Sigmoid colon (tissue), 7 donors: ENCODE results near the gene AADACL2. TPM values are rescaled to one million over a fixed set of nuclear protein-coding genes. Genes with fewer than 3 reads are reported as not detected.

ENCODE experiments used
- DNase-seq: peaks from one replicate; pipeline ENCODE4 v3.0.0-alpha.2; 2019
- H3K27ac ChIP-seq, 4 donors: fragments of 200-600 bp; sonication (generic); one replicate each; pipeline ENCODE4 v1.5.1; 2016 to 2019; ENCODE audit warnings: mild to moderate bottlenecking in 1 of 4
- H3K27me3 ChIP-seq, 3 donors: fragments of 200-600 bp; sonication (generic); one replicate each; pipeline ENCODE4 v1.5.1; 2019; ENCODE audit warnings: mild to moderate bottlenecking in 1 of 3
- H3K36me3 ChIP-seq, 4 donors: fragments of 200-600 bp; sonication (generic); one replicate each; pipeline ENCODE4 v1.5.1; 2016 to 2019
- H3K4me1 ChIP-seq, 4 donors: fragments of 200-600 bp; sonication (generic); one replicate each; pipeline ENCODE4 v1.5.1; 2017 to 2019
- H3K4me3 ChIP-seq, 4 donors: fragments of 200-600 bp; sonication (generic); one replicate each; pipeline ENCODE4 v1.5.1; 2017 to 2019; ENCODE audit warnings: mild to moderate bottlenecking in 2 of 4, moderate library complexity in 1 of 4
- H3K9me3 ChIP-seq, 4 donors: fragments of 200-600 bp in 3 of 4; sonication (generic) in 3 of 4; one replicate each; pipeline versions ENCODE4 v1.5.1 to v1.6.1; 2013 to 2019
- CTCF ChIP-seq, 4 experiments: fragments of 450-650 bp in 3 of 4; fragments of 200-600 bp in 1 of 4; IDR thresholded peaks; one replicate each; pipeline ENCODE4 v1.5.1; 2016 to 2019; ENCODE audit warnings: antibody characterized with exemption in 4 of 4, mild to moderate bottlenecking in 3 of 4, moderate library complexity in 2 of 4
- EP300 ChIP-seq, 4 donors: sonication (generic); formaldehyde crosslinking; IDR thresholded peaks; one replicate each; pipeline ENCODE4 v1.6.1; 2017; ENCODE audit warnings: antibody characterized with exemption in 4 of 4
- POLR2A ChIP-seq, 2 donors: fragments of 450-650 bp; IDR thresholded peaks; one replicate each; pipeline ENCODE4 v1.6.1; 2016; ENCODE audit warnings: antibody characterized with exemption in 2 of 2, mild to moderate bottlenecking in 2 of 2, moderate library complexity in 2 of 2
- POLR2AphosphoS5 ChIP-seq, 4 donors: sonication (generic); formaldehyde crosslinking; IDR thresholded peaks; one replicate each; pipeline ENCODE4 v1.6.1; 2017; ENCODE audit warnings: antibody characterized with exemption in 4 of 4
- WGBS, 2 donors: extraction: QIAGEN DNeasy Blood & Tissue Kit; methylation state at CpG; one replicate each; pipeline ENCODE4 v1.1.7; 2013; 5-methylcytosine and 5-hydroxymethylcytosine counted together
- intact Hi-C: fragments of 100-400 bp; cut with DNase I; formaldehyde crosslinking; loops from one replicate; pipeline ENCODE4 v1.15.1; 2023
- polyA plus RNA-seq, 3 donors: library from polyadenylated mRNA; stranded (reverse); fragments of 200-250 nt; gene quantifications; one replicate each; pipeline ENCODE4 v1.2.3, GENCODE V29; 2013
- total RNA-seq, 4 donors: library from RNA; depleted of rRNA; stranded (reverse); fragments of >200 nt; gene quantifications; one replicate each; pipeline ENCODE4 v1.1.0, GENCODE V29; 2016
- donor health status: healthy with polysubstance abuse.
- donor health status: Bipolar disorder and iron deficiency.
- donor health status: healthy.

AADACL2 gene
- total and polyA plus RNA-seq, 7 donors: 0.03 TPM; not detected in 6

DNA sequence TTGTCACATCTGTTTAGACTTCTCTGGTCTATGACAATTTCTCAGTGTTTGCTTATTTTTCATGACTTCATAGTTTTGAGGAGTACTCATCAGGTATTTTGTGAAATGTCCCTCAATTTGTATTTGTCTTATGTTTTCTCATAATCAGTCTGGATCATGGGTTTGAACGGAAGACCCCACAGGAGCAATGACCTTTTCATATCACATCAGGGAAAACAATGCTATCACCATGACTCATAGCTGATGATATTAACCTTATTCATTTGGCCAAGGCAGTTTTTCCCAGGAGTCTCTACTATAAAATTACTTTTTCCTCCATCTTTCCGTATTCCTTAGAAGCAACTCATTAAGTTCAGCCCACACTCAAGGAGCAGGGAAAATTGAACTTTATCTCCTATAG is 32.7 kb downstream of the AADACL2 start:
- no peaks in the 10 kb centered on the region for H3K9me3 ChIP-seq
- H3K4me3 ChIP-seq: no peak overlapping the region
- intact Hi-C loops: no loop called here
- no peak overlapping the region for H3K27ac ChIP-seq
- H3K4me1 ChIP-seq: peaks cover 0 to 15% (median 12%) of the 10 kb centered on the region in 4 donors
- DNase-seq: no peak
- WGBS, 2 donors: 91 to 92% methylated on average over 2 of the region's 2 CpGs
- H3K27me3 ChIP-seq: no peaks in the 10 kb centered on the region
- no peak for TF ChIP-seq POLR2A (IDR thresholded peaks at IDR 0.05)
- no peak for TF ChIP-seq POLR2AphosphoS5 (IDR thresholded peaks at IDR 0.05)
- TF ChIP-seq EP300 (IDR thresholded peaks at IDR 0.05): no peak
- no peak for TF ChIP-seq CTCF (IDR thresholded peaks at IDR 0.05)
- H3K36me3 ChIP-seq: no peaks in the 10 kb centered on the region

GRCh38 chr3:151768393-151768930 is 34.7 kb downstream of the AADACL2 start:
- DNase-seq: no peak
- H3K27me3 ChIP-seq: no peaks in the 10 kb centered on the region
- no peak overlapping the region for H3K27ac ChIP-seq
- no peak for TF ChIP-seq POLR2AphosphoS5 (IDR thresholded peaks at IDR 0.05)
- intact Hi-C loops: no loop called here
- WGBS, 2 donors: 91 to 98% methylated on average over 1 of the region's 1 CpG
- no peaks in the 10 kb centered on the region for H3K9me3 ChIP-seq
- H3K36me3 ChIP-seq: no peaks in the 10 kb centered on the region
- peaks cover 0 to 16% (median 12%) of the 10 kb centered on the region in 4 donors for H3K4me1 ChIP-seq
- H3K4me3 ChIP-seq: no peak overlapping the region

- no peaks in the 10 kb centered on the region for H3K27me3 ChIP-seq
- no peaks in the 10 kb centered on the region for H3K9me3 ChIP-seq
- H3K36me3 ChIP-seq: no peaks in the 10 kb centered on the region
- H3K27ac ChIP-seq: peak overlapping the region in 2 of 4 donors; percentile 51 to 65
- H3K4me3 ChIP-seq: no peak overlapping the region
- WGBS, 2 donors: 69 to 73% methylated on average over 2 of the region's 2 CpGs
- DNase-seq: no peak
- TF ChIP-seq POLR2A (IDR thresholded peaks at IDR 0.05) (no peak), POLR2AphosphoS5 (IDR thresholded peaks at IDR 0.05) (no peak), CTCF (IDR thresholded peaks at IDR 0.05) (no peak), EP300 (IDR thresholded peaks at IDR 0.05) (no peak)
- intact Hi-C loops: no loop called here
- H3K4me1 ChIP-seq: peaks cover 0 to 16% (median 12%) of the 10 kb centered on the region in 4 donors
Measured at GRCh38 chr3:151769175-151769574, 35.4 kb downstream of the AADACL2 start.

DNA sequence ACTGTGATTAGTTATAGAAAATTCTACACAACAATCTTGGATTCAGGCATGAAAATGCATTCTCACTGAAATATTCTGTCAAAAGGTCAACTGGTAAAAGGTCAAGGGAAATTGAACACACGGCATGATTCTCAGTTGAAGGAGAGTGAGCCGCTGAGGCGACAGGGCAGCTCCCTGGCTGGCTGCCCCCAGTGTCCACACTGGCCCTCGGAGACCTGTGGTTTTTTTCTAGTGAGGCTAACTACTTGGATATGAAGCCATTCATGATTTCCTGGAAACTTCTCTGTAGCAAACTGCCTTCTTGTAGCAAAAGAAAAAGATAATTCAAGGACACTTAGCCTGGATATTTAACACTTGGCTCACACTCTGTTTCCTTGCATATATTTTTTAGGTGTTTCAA is 37.2 kb downstream of the AADACL2 start:
- DNase-seq: no peak
- peaks cover 0 to 16% (median 12%) of the 10 kb centered on the region in 4 donors for H3K4me1 ChIP-seq
- no peaks in the 10 kb centered on the region for H3K27me3 ChIP-seq
- TF ChIP-seq EP300 (IDR thresholded peaks at IDR 0.05) (no peak), POLR2A (IDR thresholded peaks at IDR 0.05) (no peak), POLR2AphosphoS5 (IDR thresholded peaks at IDR 0.05) (no peak), CTCF (IDR thresholded peaks at IDR 0.05) (no peak)
- intact Hi-C loops: no loop called here
- peak overlapping the region in 3 of 4 donors; percentile 46 to 64 (median 51) for H3K27ac ChIP-seq
- no peak overlapping the region for H3K4me3 ChIP-seq
- no peaks in the 10 kb centered on the region for H3K9me3 ChIP-seq
- H3K36me3 ChIP-seq: no peaks in the 10 kb centered on the region
- WGBS, 2 donors: 11 to 51% methylated on average over 4 of the region's 4 CpGs

GRCh38 chr3:151772825-151773480 is 39.2 kb downstream of the AADACL2 start:
- H3K36me3 ChIP-seq: no peaks in the 10 kb centered on the region
- H3K27me3 ChIP-seq: no peaks in the 10 kb centered on the region
- H3K27ac ChIP-seq: peak overlapping the region in 1 of 4 donors; percentile 23
- intact Hi-C loops: no loop called here
- H3K9me3 ChIP-seq: no peaks in the 10 kb centered on the region
- DNase-seq: no peak
- TF ChIP-seq POLR2AphosphoS5 (IDR thresholded peaks at IDR 0.05): no peak
- H3K4me1 ChIP-seq: peaks cover 0 to 16% (median 12%) of the 10 kb centered on the region in 4 donors
- WGBS, 2 donors: 92 to 94% methylated on average over 4 of the region's 4 CpGs
- H3K4me3 ChIP-seq: no peak overlapping the region
